ELR (cell line): ENCODE results near the gene ATP8A1.
"Not testable (repeated sequence)": the region's sequence is repeated elsewhere in the genome, so short reads cannot be mapped to it uniquely, and the experiment has no call there.

ENCODE experiments used
- DNase-seq: peaks from one replicate; pipeline ENCODE4 v3.0.0-alpha.2; 2015; ENCODE audit warnings: low read depth

ATP8A1 gene

DNA sequence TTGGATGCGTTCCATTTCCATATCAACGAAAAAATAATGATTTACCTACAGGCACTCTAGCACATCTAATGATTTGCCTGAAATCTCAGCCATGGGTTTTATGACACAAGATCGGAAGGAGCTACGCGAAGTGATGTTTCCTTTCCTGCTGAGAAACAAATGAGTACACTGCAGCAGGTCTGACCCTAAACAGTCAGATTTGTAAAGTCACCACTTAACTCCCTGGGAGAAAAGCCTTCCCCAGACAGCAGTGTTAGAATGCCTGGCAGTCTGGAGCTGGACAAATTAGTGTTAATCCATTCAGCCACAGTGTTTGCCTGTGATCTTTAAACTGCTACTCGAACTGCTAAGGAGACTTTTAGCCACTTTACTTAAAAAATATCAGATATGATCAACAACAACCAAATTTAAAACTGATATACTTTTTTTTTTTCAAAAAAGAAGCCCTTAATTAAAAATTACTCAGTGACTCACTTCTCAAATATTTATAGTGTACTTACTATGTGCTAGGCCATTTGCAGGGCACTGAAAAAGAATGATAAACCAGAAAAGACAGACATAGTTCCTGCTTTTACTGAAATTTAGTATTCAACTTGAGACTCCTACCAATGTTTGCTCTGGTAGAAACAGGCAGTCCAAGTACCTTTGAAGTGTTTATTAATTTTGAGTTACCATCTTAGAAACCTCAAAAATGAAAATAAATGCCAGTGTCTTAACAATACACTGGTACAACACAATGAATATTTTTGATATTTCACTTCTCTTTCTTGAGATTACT, 155.1 kb downstream of the ATP8A1 start:
- DNase-seq: no peak

DNA sequence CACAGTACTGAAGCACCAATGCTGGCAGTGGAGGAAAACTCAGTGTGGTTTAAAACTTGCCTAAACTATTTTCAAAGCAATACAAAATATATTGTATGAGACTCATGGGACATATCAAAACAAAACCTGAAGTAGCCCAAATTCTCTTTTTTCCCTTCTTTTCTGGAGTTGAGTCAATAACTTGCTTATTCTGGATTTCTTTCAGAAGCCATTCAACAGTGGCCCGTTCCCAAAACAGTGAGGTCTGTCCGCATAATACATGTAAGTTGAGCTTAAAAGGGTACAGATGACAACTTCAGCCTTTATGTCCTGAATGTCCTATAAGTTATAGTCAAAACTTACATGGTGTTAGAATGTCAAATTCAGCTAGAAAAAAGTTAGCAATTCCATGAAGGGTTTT, 158.9 kb downstream of the ATP8A1 start:
- DNase-seq: no peak

DNA sequence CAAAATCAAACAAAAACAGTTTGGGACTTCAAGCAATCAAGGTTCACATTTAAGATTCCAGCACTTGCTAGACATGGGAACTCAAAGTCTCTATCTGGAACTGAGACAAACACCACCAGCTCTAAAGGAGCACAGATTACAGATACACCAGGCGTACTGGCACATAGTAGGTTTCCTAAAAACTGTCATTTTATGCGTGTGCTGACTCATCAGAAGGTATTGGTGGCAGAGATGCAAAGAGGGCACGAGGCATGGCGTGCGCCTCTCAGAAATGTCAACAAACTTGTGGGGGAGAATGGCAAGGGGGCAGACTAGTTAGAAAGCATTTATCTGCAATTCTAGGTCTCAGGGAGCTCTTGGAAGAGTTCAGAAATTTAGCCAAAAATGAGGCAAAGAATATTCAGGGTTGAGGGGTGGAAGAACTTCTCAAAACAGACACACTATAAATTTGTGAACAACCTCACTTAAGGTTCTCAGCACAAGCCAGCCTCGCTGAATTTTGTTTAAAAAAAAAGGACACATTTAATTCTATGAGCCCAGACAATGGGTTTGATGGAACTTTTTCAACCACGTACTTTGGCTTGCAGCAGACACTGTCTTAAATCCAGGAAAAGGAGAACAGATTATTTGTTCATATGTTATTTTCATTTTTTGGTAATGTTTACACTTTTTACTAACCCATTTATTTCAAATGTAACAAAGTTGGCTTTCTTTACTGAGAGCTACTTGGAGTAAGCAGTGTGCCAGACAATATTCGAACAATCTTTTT, 159.6 kb downstream of the ATP8A1 start:
- DNase-seq: no peak

DNA sequence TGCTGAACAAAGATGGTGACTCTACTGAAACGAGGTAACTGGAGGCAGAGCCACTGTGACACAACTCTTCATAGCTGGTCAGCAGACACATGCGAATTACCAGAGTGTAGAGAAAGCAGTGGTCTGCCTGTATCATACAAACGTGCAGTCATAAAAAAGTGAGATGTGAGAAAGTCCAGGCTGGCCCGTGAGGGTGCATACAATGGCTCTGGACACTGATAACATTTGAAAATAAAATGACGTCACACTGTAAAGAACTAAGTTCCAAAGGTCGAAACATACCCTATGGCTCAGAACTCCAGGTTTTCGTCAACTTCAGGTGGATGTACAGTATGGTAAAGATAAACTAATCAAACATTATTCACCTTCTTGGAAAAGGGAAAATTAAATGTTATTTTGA, 163.9 kb downstream of the ATP8A1 start:
- DNase-seq: no peak

DNA sequence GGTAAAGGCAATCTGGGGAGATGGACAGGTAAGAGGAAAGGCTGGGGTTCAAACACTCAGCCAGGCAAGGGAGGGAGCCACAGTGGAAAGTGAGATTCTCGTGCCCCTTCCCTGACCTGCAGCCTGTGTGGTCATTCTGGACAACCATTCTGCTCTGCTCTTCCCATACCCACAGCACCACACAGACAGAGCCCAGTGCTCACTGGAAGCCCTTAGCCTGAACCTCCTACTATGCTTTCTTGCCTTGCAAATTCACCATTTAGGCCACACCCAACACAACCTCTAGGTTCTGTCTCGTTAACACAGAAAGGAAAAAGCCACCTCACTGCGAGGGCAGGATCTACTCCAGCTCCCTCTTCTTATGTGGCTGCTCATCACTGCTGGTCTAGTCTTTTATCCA, 166.9 kb downstream of the ATP8A1 start:
- no peak for DNase-seq

DNA sequence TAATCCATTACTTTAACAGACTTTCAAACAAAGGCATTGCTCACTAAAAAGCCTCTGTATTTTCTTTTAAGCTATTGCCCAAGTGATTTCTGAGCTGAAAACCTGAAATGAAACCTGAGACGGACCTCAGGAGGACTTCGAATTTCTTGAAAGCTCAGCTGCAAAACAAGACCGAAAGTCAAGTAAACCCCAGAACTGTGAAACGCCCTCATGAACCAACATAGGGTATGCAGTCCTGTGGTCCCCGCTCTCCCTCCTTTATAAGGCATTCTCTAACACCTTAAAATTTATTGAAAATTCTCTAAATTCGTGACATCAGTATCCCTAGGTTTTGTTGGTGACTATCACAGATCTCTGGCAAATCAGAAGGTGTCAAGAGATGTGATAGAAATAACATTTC, 167.8 kb downstream of the ATP8A1 start:
- DNase-seq: no peak

DNA sequence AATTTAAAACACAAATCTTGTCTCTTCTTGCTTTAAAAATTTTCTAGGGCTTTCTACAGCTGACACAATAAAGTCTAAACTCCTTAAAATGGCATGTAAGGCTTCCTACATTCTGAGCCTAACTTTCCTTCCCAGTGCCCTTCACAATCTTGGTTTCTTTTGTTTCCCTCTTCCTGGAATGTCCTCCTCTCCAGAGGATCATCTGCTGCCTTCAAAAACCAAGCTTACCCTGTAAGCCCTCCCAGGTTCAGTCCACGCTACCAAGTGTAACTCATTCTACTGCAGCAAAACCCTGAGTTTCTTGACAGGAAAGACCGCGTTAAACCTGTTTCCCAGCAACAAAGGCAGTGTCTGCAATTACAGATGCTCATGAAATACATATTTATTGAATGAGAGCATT, 168.4 kb downstream of the ATP8A1 start:
- DNase-seq: no peak

DNA sequence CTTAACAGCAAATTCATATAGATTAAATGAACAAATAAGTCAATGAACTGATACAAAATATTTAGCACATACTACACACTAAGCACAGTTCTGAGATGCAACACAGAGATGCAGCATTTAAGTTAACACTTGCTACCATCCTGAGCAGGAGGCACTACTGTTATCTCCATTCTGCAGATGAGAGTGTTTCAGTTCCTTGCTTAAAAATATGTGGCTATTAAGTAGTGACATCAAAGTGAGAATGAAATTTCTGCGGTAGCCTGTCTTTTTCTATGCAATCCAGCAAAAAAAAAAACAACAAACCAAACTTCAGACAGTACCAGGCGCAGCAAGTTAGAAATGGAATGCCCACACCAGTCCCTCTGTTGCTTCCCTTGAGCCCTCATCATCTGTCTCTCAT, 168.8 kb downstream of the ATP8A1 start:
- DNase-seq: no peak

DNA sequence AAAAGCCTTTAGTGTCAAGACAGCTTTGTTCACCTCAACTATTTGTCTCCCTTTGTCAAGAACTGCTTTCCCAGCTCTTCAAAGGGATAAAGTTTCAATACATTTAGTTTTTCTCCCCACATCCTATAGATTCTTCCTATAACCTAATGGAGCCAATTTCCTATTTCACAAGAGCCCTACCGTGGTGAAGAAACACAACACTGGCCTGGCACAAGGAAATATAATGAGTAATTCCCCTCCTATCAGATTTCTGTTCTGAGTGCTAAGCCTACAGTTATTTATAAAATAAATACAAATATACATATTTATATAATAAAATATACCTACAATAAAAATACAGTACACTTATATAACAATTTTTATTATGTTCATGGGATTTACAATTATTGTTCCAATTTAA, 169.7 kb downstream of the ATP8A1 start:
- DNase-seq: no peak

DNA sequence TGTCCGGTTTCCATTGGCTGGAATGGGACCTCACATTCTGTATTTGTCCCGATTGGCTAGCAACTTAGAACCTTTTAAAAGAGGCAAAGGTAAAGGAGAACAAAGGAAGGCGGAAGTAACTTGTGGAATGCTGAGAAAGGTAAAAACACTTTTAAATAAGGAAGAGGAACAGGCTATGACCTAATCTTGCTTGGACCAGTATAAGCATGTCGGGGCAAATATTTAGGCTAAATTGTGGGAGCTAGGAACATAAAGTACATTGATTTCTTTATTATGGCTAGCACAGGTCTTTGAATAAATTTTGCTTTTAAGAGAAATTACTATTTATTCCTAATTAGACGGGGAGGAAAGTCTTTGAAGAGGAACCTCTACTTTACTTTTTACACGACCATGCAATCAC, 170.7 kb downstream of the ATP8A1 start:
- DNase-seq: not testable (repeated sequence)

DNA sequence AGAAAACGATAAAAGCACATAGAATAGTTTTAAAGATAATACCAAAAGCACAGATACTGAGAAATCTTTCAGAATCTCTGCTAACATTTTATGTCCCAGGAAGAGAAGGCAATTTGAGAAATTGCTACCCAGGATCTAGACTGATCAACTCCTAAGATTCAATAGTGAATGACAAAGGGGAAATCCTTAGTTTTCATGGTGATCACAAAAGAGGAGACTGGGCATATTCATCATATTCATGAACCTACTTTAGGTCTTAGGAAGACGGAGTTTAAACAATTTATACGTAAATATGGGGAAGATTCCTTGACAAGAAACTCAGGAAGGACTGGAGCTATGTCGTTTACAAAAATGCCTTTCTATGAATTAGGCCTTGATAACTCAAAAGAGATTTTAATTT, 172.3 kb downstream of the ATP8A1 start:
- no peak for DNase-seq

DNA sequence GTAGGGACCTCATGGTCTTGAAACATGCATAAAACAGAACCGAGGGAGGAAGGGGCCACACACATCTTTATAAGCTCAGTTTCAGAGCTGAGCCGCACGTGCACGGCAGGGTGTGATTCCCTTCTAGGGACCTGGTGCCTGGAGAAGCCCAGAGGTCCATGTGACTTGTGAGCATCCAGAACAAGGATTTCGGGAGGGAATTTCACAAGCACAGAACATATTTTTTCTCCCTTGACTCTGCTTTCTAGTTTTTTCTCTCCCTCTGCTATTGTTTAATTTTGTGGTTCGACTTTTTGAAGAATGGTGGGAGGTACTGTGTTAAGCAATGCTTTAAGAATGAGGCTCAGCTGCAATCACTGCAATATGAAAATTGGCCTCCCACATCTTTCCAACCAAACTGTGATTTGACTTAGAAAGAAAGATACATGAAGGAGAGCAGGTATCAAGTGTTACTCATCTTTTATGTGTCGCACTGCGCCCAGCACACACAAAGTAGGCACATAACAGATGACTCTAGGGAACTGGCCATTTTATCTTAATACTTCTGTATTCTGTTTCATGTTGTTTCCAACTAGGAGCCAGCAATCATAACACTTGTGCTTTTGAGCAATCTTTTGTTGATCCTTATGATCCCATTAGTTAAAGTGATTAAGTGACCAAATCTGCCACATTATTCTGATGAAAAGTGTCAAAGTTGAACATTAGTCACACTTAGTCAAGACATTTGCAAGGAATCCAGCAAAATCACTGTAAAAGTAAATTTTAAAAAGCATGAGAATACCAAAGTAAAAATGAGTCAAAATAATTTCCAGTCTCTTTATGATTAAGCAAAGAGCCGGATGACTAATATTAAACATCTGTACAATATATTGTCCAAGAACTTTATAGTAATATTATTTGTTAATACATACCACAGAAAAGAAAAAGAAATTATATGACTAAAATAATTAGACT, 173.2 kb downstream of the ATP8A1 start:
- DNase-seq: no peak

DNA sequence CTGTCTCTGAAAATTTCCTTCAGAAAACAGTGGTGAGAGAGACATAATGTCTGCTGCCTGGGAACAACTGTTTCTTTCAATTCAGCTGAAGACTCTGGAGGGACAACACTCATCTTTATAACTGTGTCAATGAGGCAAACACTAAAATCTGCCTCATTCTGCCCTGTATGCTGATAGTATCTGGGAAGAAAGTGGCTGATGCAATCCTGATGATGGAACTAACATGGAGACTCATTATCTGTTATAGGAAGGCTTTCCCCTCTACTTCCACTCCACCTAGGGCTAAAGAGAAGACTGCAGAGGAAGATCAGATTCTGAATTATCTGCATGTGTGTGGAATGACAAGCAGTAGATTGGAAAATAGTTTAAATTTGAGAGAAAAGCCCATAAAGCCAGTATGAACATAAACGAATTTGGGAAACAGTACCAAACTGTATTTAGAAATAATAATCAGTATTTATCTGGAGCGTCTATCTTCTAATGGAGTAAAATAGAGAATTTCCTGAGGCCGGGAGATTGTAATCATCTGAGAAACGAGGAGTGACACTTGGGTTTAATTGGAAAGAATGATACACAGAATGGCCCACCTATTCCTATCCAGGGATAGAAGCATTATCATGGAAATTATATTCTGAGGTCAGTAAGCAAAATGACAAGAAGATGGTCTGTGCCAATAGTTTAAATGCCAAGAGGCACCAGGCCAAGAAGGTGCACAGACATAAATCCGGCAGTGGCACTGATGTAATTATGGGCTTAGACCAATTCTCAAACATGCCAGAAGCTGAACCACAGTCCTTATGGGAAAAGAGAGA, 174.2 kb downstream of the ATP8A1 start:
- no peak for DNase-seq

DNA sequence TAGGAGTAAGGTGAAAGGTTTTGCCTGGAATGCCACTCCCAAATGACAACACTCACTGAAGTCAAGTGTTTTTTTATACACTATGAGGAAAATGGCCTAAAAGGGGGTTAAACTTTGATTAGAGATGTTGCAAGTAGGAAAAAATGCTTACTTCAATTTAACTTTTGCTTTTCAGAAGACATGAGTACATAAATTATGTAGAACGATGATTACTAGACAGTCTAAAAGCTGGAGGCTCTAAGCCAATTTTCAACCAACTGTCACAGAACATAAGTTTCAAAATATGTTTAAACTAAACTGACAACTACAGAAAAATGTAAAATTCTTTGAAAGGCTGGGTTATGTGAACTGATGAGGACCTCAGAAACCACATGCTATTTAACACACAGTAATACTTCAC, 176.2 kb downstream of the ATP8A1 start:
- no peak for DNase-seq

DNA sequence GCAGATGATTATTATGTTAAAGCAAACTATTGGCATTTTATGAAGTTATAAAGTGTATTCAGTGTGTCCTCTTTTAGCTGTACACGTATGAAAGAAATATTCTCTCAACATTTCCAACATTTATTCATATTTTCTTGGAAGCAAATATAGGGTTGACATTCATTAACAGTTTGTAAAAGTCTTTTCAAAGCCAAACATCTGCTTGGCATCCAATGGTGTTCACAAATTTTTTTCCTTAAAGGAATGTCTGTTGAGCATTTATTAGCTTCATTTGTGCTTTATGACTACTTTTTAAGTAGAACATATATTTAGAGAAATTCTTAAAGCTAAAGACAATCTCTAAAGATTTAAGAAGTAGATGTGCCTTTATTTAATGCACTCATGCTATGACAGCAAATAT, 176.6 kb downstream of the ATP8A1 start:
- no peak for DNase-seq

DNA sequence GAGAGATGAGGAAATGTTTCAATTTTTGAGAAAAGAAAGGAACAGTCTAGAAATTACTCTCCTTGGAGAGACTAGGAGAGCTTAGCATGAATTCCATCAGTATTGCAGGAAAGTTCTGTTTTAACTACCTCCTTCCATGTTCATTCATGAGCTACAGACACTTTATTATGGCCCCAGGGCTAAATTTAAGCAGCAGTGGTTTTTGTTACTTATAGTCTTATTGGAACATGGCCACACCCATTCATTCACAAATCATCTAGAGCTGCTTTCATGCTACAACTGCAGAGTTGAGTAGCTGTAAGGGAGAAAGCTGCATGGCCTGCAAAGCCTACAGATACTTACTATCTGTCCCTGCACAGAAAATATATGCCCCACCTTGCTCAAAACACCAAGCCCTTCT, 178.0 kb downstream of the ATP8A1 start:
- DNase-seq: no peak

DNA sequence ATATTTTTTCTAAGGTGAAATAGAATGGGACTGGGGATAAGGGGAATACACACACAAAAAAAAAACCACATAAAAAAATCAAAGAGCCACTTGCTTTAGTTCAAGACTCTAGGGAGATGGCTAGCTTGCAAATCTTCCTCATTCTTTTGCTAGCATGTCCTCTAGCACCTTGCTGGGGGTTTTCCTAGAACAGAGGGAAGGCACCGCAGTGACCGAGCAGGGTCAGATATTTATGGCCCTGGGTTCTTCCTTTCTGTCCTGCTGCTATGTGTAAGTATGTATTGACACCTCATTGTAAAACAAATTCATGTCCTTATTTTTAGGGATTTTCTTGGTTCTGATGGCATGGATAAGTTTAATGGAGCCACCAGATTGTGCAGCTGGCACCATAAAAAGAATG, 178.4 kb downstream of the ATP8A1 start:
- DNase-seq: no peak

DNA sequence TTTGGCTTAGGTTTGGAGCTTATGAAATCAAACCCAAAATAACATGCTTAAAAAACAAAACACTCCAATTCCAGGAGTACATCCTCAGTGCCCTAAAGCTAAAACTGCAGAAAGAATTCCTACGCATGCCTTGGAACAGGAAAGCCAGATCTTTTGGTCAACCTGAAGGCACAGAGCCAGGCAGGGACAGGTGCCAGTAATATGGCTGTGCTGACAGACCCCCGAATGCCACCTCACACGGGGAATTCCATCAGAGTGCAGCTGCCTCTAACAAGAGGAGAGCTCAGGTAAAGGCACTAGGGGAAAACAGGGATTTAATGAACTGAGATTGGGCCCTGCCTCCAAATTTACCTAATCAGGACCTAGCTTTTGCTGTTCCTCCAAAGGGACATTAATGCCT, 182.5 kb downstream of the ATP8A1 start:
- DNase-seq: no peak

DNA sequence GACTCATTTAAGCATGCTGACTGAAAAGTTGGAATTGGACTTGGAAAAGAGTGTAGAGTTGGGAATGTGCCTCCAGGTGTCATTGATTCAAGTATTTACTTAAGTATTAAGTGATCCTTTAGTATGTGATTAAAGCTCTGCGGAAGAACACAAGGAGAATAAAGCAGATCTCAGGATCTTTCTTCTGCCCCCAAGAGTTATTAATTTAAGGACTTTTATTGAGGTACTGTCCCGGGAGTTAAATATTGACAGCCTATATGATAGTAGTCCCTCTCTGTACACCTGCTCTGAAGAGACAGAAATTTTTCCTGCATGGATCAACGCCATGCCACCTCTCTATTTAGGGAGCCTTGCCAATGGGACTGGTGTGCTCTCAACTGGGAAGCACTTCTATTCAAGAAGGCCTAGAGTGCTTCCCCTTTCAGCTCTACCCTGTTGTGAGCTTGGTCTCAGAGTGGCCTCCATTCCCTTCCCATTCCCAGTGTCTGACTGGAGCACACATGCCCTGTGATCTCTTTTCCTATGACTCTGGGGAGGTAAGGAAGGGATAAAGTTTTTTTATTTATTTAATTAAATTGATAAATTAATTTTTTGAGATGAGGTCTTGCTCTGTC, 183.7 kb downstream of the ATP8A1 start:
- DNase-seq: no peak

DNA sequence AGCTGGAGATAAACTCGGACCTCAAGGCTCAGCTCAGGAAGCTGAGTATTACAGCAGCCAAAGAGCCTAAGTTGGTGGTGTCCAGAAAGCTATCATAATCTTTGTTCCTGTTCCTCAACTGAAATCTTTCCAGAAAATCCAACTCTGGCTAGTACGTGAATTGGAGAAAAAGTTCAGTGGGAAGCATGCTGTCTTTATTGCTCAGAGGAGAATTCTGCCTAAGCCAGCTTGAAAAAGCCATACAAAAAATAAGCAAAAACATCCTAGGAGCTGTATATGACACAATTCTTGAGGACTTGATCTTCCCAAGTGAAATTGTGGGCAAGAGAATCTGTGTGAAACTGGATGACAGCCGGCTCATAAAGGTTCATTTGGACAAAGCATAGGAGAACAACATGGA, 185.0 kb downstream of the ATP8A1 start:
- DNase-seq: no peak

DNA sequence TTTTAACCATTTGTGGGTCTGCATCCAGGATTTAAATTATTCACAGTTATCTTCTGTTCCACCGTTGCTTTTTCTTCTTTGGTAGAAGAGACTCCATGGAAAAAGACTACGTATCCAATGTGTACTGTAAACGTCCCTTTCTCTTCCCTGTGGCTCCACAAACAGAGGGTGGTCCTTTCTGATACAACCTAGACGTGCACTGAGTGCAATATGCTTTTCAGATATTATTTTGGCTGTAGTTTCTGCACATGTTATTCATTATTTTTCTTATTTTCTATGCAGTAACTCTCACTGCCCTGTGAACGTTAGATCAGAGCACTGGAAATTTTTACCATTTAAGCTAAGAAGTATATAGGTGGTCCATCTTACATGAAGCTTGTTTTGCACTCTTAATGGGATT, 186.9 kb downstream of the ATP8A1 start:
- no peak for DNase-seq
